Activated T-cell treated with anti-CD3 and anti-CD28 coated beads for 4 hours (primary cell): ENCODE data around the gene HLF.

ENCODE experiments used
- DNase-seq: peaks from one replicate; pipeline ENCODE4 v3.0.0-alpha.2; 2020

HLF gene

DNA sequence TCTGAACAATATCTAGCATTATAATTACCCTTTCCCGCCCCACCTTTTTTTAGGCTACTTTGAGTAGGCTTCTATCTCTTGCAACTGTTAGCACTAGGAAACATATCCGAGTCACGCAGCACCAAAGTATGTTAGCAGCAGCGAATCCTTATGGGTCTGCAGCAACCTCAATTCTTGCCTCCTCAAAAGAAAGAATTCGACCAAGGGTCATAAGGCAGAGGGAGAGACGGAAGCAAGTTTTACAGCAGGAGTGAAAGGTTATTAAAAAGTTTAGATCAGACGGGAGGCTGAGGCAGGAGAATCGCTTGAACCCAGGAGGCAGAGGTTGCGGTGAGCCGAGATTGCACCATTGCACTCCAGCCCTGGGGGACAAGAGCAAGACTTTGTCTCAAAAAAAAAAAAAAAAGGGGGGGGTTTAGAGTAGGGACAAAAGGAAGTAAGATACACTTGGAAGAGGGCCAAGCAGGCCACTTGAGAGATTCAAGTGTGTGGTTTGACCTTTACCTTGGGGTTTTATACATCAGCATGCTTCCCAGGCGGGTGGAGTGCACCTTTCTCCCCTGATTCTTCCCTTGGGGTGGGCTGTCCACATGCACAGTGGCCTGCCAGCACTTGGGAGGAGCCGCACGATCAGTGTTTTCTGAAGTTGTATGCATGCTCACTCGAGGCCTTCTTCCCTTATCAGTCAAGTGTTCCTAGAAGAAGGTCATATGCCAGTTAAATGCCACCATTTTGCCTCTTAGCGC lies 67.7 kb downstream of the HLF start:
- no peak for DNase-seq

- DNase-seq: no peak
Observed at GRCh38 chr17:55334285-55334684, 69.5 kb downstream of the HLF start.

DNA sequence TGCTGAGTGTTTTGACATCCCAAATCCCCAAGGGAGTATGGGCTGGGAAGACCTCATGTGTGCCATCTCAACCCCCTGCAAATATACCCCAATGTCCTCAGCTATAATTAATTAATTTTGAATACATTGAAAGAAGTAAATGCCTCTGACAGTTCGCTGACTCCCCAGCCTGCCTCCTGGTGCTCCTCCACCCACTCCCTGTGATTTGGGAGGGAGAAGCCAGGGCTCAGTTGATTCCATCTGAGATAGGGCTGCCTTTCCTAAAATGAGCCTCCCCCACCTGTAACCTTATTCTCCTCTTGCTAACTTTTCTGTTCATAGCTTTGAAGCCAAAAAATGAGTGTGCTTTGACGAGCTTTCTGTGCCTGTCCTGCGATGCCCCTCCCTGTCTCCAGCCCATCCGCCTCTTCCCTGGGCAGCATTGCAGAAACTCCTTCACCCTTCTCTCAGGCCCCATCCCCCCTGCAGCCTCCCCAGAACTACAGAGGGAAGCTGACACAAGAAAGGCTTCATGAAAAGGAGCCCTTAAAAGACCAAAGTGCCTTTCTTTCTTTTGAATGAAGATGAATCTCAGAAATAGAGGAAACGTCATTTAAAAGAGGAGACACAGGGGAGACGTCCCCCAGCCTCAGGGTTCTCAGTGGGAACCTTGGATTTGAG lies 70.3 kb downstream of the HLF start:
- DNase-seq: no peak

DNA sequence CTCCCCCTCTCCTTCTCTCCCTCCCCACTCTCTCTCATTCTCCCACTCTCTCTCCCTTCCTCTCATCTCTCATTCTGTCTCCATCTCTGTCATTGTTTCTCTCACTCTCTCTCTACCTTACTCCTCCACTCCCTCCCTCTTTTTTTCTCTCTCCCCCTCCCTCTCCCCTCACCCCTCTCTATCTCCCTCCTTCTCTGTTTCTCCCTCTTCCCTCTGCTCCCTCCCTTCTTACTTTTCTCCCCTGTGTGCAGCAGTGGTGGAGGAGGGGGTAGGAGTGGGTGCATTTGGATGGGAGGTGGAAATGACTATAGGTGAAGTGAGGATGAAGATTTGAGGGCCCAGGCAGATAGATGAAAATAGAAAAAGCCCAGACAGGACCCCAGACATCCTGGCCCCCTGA lies 70.9 kb downstream of the HLF start:
- DNase-seq: no peak

GRCh38 chr17:55336426-55336825 lies 71.7 kb downstream of the HLF start:
- no peak for DNase-seq

DNA sequence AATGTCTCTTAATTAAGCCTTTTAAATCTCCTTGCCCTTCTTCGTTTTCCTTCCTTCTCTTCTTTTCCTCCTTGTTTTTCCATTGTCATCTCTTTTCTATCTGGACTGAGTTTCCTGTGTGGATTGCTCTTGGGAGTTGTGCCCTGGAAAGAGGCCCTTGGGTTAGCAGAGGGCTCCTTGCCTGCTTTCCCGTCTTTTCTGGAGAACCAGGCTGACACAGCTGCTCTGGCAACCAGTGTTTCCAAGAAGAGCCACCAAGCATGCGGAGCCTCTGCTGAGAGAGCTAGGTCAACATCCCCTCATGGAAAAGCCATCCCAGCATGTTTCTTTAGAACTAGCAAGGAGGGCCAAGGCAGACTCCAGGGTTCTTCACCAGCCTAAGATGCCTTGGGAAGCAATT lies 75.4 kb downstream of the HLF start:
- DNase-seq: no peak

GRCh38 chr17:55340686-55341085 lies 75.9 kb downstream of the HLF start:
- no peak for DNase-seq

GRCh38 chr17:55341432-55341831 lies 76.7 kb downstream of the HLF start:
- DNase-seq: no peak

DNA sequence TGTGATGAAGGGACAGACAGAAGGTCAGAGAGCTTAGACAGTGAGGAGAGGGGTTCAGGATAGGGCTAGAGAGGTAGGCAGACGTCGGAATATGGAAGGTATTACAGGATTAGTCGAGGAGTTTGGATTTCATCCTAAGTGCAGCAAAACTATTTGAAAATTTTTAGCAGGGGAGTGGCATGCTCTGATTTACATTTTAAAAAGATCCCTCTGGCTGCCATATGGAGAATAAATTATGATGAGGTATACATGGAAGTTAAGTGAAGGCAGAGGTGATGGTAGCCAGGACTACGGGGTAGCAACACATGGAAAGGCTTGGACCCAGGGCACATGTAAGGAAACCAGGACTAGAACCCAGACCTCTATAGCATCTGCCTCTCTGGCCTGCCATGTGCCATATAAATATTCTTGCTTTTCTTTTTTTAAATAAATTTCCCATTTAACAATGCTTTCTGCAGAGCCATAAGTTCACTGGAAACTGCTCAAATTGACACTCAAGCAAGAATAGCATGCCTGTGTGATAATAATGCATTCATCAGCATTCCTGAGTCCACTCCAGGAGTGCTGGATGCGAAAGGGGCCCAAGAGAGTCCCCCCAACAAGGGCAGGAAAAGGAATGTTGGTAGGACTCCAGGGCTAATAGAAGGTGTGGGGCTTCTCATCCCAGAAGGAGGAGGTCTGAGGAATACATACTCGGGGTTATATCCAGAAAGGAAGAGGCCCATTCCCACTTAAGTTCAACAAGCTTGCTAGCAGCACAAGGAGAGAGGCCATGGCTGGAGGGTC lies 78.2 kb downstream of the HLF start:
- no peak for DNase-seq

DNA sequence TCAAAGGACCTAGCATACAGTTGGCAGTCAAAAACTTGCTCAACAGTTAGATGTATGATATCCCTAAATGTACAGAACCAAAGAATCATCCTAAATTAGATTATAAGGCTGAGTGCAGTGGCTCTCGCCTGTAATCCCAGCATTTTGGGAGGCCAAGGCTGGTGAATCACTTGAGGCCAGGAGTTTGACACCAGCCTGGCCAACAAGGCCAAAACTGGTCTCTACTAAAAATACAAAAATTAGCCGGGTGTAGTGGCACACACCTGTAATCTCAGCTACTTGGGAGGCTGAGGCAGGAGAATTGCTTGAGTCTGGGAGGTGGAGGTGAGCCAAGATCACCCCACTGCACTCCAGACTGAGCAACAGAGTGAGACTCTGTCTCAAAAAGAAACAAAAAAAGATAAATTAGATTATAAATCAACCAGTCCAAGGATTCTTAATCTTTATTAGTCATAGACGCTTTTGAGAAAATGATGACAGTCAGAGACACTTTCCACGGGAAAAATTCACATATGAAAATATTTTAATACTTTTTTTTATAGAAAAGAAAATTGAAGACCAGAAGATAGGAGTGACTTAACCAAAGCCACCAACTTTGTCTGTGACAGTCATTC lies 79.2 kb downstream of the HLF start:
- DNase-seq: no peak

- no peak for DNase-seq
Observed at GRCh38 chr17:55344514-55344997, 79.8 kb downstream of the HLF start.

DNA sequence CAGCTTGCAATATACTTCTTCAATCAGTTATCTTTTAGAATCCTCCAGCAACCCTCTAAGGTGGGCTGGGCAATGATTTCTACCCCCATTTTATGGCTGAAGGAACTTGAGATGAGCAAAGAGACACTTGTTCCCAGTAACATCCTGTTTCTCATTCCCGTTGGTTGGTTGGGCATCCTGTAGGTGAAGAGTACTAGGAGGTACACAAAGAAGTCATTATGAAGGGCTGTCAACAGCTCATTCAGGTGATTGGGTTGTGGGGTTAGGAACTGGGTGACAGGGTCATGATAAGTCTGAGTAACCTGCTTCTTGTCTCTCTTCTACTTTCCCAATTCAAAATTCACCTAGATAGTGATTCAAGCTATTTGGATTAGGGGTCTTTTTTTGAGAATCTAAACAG lies 80.4 kb downstream of the HLF start:
- DNase-seq: no peak

- no peak for DNase-seq
Observed at GRCh38 chr17:55346658-55347057, 81.9 kb downstream of the HLF start.

GRCh38 chr17:55347341-55347740 lies 82.6 kb downstream of the HLF start:
- no peak for DNase-seq

DNA sequence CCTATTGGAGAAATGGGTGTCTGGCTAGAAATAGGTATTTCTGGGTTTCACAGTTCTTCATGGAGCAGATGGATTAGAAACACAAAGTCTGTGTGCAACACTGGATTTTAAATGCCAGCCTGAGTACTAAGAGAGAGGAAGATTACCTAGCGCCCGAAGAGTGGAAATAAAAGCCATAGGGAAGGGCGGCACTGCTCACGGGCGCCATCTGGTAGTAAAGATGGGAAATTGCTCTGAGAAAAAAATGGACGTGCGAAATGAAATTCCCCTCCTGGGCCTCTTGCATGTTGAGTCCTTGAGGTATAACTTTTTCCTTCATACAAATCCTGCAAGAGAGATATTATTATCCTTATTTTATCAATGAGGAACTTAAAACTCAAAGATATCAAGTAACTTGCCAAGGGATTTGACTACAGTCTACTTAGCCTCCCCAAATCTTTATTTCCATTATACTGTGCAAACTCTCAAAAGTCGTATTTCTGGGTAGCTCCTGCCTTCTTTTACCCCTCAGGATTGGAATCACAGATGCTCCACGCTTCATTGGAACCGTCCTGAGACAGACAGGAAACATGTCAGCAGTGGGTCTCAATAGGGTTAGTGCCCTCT lies 84.1 kb downstream of the HLF start:
- DNase-seq: peak; percentile 17

- no peak for DNase-seq
Observed at GRCh38 chr17:55350825-55351205, 86.1 kb downstream of the HLF start.

DNA sequence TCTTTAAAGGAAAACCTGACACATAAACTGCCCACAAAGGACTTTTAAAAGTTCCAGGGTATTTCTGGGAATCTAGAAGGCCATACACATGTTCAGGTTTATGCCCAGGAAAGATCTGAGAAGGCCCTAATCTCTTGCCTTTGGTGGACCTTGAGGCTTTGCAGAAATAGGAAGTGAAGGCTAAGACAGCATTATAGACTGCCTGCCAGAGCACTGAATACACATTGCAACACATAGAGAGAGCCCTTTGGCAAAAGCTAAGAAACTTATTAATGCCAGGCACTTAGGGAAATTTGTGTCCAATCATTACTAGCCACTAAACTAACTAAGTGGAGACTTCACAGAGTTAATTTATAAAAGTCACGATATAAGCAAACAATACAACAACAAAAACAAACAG lies 86.5 kb downstream of the HLF start:
- DNase-seq: no peak

DNA sequence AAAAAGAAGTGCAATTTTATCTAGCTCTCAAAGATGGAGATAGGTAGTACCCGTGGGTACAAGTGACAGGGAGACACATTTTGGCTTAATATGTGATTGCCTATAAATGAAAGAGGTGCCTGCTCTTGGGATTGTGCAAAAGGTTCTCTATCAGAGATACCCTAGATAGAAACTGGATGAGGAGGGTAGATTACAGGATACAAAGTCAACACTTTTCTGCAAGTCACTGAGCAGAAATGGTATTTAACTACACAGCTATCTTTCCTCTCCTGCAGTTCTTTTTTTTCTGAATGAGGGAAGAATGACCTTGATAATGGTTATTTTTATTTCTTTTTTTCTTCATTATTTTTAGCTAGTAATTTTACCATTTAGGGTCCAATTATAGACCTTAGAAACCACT lies 89.2 kb downstream of the HLF start:
- DNase-seq: no peak

DNA sequence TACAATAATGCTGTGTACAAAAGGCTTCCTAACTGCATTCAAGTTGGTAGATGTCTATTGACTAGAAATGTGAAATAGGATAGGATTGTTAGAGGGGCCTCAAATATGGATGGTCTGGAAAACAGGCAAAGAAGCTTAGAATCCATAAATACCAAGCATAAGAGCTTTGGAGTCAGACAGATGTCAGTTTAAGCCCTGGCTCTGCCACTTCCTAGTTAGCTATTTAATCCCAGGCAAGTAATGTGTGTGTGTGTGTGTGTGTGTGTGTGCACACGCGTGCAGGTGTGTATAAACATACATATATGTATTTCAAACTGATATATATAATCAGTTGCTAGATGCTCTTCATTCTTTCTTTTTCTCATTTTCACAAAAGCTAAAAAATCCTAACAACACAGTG lies 90.2 kb downstream of the HLF start:
- no peak for DNase-seq

- peak; percentile 59 for DNase-seq
Observed at GRCh38 chr17:55356434-55357328, 91.9 kb downstream of the HLF start.

GRCh38 chr17:55360971-55361370 lies 96.2 kb downstream of the HLF start:
- DNase-seq: no peak

- DNase-seq: no peak
Observed at GRCh38 chr17:55363033-55363432, 98.3 kb downstream of the HLF start.
